HepG2 (cell line): Measurements from ENCODE around the gene DCTN1. TPM values are rescaled to one million over a fixed set of nuclear protein-coding genes. Genes with fewer than 3 reads are reported as not detected.

Experiments
- HNF4A ChIP-seq: sonication (generic); formaldehyde crosslinking; IDR thresholded peaks from 2 replicates; pipeline ENCODE4 v1.4.0; 2020; ENCODE audit warnings: missing genetic modification reagents
- HNRNPL ChIP-seq: fragments of 200-400 bp; formaldehyde crosslinking; IDR thresholded peaks from 2 replicates; pipeline ENCODE4 v1.6.1; 2017; ENCODE audit warnings: mild to moderate bottlenecking, low read depth, low read length
- MYNN ChIP-seq: sonication (generic); formaldehyde crosslinking; IDR thresholded peaks from 2 replicates; pipeline ENCODE4 v1.4.0; 2020; ENCODE audit warnings: mild to moderate bottlenecking, low read depth, missing genetic modification reagents
- POLR2AphosphoS2 ChIP-seq: IDR thresholded peaks from 2 replicates; pipeline ENCODE4 v1.6.1; 2011; ENCODE audit warnings: low read depth, low read length, improper control_type of control experiment
- RARG ChIP-seq: sonication (generic); formaldehyde crosslinking; IDR thresholded peaks from 2 replicates; pipeline ENCODE4 v1.4.0; 2020; ENCODE audit warnings: low read depth, mild to moderate bottlenecking, missing genetic modification reagents
- SATB2 ChIP-seq: sonication (generic); formaldehyde crosslinking; IDR thresholded peaks from 2 replicates; pipeline ENCODE4 v1.5.0; 2020; ENCODE audit warnings: missing genetic modification reagents
- U2AF2 ChIP-seq: fragments of 200-400 bp; formaldehyde crosslinking; IDR thresholded peaks from 2 replicates; pipeline ENCODE4 v1.6.1; 2017; ENCODE audit warnings: low read depth, mild to moderate bottlenecking, low read length
- ZC3H13 ChIP-seq: sonication (generic); formaldehyde crosslinking; IDR thresholded peaks from 2 replicates; pipeline ENCODE4 v1.8.1; 2023; ENCODE audit warnings: mild to moderate bottlenecking, missing genetic modification reagents, moderate library complexity
- ZFP36L2 ChIP-seq: sonication (generic); formaldehyde crosslinking; IDR thresholded peaks from 2 replicates; pipeline ENCODE4 v1.4.0; 2020; ENCODE audit warnings: missing genetic modification reagents
- ZNF441 ChIP-seq: sonication (generic); formaldehyde crosslinking; IDR thresholded peaks from 2 replicates; pipeline ENCODE4 v1.7.0; 2021; ENCODE audit warnings: missing genetic modification reagents, borderline replicate concordance
- ZNF552 ChIP-seq: sonication (generic); formaldehyde crosslinking; IDR thresholded peaks from 2 replicates; pipeline ENCODE4 v1.9.0; 2022; ENCODE audit warnings: missing genetic modification reagents, mild to moderate bottlenecking, borderline replicate concordance
- ZNF577 ChIP-seq: sonication (generic); formaldehyde crosslinking; IDR thresholded peaks from 2 replicates; pipeline ENCODE4 v1.4.0; 2020; ENCODE audit warnings: mild to moderate bottlenecking, low read depth, missing genetic modification reagents, borderline replicate concordance
- ZNF850 ChIP-seq: sonication (generic); formaldehyde crosslinking; conservative IDR thresholded peaks from 2 replicates; pipeline ENCODE4 v1.9.0; 2021; ENCODE audit warnings: mild to moderate bottlenecking, missing genetic modification reagents
- ZSCAN9 ChIP-seq: IDR thresholded peaks from 2 replicates; pipeline ENCODE4 v1.6.1; 2016; ENCODE audit warnings: borderline replicate concordance
- polyA plus RNA-seq, 8 experiments: library from polyadenylated mRNA; depleted of rRNA in 3 of 8; stranded (reverse) in 7 of 8; unstranded in 1 of 8; fragments of >200 nt; fragmentation: Illumina TruSeq in 4 of 8; extraction: Trizol in 4 of 8; gene quantifications; 2 replicates each; pipeline versions ENCODE4 v1.2.1 to v1.2.3, GENCODE V29; 2011 to 2016; ENCODE audit warnings: low read depth in 4 of 8, missing spikeins in 1 of 8, mixed read lengths in 1 of 8; ENCODE audit not compliant: insufficient read depth in 1 of 8
- total RNA-seq, 5 experiments: library from RNA; depleted of rRNA; stranded (reverse); fragments of >200 nt; fragmentation: Illumina TruSeq; extraction: Trizol; gene quantifications; 2 replicates each; pipeline ENCODE4 v1.2.3, GENCODE V29; 2016; ENCODE audit warnings: low read depth in 1 of 5
- TF ChIP-seq, protein P1 (sequence below): fragments of 450-650 bp; IDR thresholded peaks from 2 replicates; pipeline ENCODE4 v1.6.1; 2017; ENCODE audit warnings: mild to moderate bottlenecking
- TF ChIP-seq, protein P2 (sequence below): sonication (generic); formaldehyde crosslinking; conservative IDR thresholded peaks from 2 replicates; pipeline ENCODE4 v1.8.0; 2022; ENCODE audit warnings: missing genetic modification reagents
- TF ChIP-seq, protein P3 (sequence below): sonication (generic); formaldehyde crosslinking; IDR thresholded peaks from 2 replicates; pipeline ENCODE4 v1.4.0; 2020; ENCODE audit warnings: mild to moderate bottlenecking, missing genetic modification reagents
- TF ChIP-seq, protein P4 (sequence below): sonication (generic); formaldehyde crosslinking; IDR thresholded peaks from 2 replicates; pipeline ENCODE4 v1.5.0; 2020; ENCODE audit warnings: missing genetic modification reagents
- TF ChIP-seq, protein P5 (sequence below): sonication (generic); formaldehyde crosslinking; IDR thresholded peaks from 2 replicates; pipeline ENCODE4 v1.8.1; 2023; ENCODE audit warnings: mild to moderate bottlenecking, inconsistent platforms, moderate library complexity, missing genetic modification reagents, borderline replicate concordance
- TF ChIP-seq, protein P6 (sequence below): sonication (generic); formaldehyde crosslinking; IDR thresholded peaks from 2 replicates; pipeline ENCODE4 v1.4.0; 2020; ENCODE audit warnings: missing genetic modification reagents

Gene DCTN1
- total and polyA plus RNA-seq, 2 of the 13 experiments (the other 11 are each of a cell fraction or from before 2014, with no cell fraction given), result 73.2 to 122 TPM

DNA sequence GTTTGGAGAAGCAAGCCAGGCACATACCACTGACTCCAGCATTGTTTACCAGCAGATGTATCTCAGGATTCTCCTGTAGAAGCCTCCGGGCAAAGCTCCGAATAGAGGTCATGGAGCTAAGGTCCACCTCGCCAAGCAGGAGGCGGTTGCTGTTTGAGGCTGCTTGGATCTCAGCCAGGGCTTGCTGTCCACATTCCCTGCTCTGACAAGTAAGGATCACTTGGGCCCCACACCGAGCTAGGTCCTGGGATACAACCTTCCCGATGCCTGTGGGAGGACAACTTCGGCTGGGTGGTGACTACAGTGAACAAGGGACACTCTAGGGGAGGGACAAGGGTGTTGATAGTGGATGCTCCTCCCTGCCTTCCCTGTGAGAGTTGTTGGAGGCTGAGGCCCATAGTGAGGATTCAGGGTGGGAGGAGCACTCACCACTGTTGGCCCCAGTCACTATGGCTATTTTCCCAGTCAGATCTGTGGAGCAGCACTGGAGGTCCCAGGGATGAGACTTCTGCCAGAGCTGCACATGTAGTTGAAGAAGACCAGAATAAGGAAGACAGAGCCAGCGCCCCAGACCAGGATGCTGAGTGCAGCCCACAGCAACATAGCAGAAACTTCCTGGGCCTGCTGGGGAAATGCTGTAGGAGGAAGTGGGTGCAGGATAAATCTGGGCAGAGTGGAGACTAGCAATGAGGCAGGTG is 33.0 kb upstream of the DCTN1 start (continued):
- TF ChIP-seq, protein P1, sequence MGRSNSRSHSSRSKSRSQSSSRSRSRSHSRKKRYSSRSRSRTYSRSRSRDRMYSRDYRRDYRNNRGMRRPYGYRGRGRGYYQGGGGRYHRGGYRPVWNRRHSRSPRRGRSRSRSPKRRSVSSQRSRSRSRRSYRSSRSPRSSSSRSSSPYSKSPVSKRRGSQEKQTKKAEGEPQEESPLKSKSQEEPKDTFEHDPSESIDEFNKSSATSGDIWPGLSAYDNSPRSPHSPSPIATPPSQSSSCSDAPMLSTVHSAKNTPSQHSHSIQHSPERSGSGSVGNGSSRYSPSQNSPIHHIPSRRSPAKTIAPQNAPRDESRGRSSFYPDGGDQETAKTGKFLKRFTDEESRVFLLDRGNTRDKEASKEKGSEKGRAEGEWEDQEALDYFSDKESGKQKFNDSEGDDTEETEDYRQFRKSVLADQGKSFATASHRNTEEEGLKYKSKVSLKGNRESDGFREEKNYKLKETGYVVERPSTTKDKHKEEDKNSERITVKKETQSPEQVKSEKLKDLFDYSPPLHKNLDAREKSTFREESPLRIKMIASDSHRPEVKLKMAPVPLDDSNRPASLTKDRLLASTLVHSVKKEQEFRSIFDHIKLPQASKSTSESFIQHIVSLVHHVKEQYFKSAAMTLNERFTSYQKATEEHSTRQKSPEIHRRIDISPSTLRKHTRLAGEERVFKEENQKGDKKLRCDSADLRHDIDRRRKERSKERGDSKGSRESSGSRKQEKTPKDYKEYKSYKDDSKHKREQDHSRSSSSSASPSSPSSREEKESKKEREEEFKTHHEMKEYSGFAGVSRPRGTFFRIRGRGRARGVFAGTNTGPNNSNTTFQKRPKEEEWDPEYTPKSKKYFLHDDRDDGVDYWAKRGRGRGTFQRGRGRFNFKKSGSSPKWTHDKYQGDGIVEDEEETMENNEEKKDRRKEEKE, result no peak
- TF ChIP-seq ZNF552 (CRISPR knock-in tag) (no peak), SATB2 (CRISPR knock-in tag) (no peak), ZC3H13 (CRISPR knock-in tag) (no peak), ZNF441 (no peak), HNRNPL (no peak), ZFP36L2 (CRISPR knock-in tag) (no peak), U2AF2 (no peak), MYNN (CRISPR knock-in tag) (no peak), ZNF850 (CRISPR knock-in tag) (no peak), ZSCAN9 (CRISPR knock-in tag) (peak; percentile 46; the same call in 1 of the 2 replicates), RARG (CRISPR knock-in tag) (no peak), HNF4A (peak; percentile 76), ZNF577 (CRISPR knock-in tag) (no peak), POLR2AphosphoS2 (no peak)
- TF ChIP-seq, protein P2, sequence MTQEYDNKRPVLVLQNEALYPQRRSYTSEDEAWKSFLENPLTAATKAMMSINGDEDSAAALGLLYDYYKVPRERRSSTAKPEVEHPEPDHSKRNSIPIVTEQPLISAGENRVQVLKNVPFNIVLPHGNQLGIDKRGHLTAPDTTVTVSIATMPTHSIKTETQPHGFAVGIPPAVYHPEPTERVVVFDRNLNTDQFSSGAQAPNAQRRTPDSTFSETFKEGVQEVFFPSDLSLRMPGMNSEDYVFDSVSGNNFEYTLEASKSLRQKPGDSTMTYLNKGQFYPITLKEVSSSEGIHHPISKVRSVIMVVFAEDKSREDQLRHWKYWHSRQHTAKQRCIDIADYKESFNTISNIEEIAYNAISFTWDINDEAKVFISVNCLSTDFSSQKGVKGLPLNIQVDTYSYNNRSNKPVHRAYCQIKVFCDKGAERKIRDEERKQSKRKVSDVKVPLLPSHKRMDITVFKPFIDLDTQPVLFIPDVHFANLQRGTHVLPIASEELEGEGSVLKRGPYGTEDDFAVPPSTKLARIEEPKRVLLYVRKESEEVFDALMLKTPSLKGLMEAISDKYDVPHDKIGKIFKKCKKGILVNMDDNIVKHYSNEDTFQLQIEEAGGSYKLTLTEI (CRISPR knock-in tag), result no peak
- TF ChIP-seq, protein P3, sequence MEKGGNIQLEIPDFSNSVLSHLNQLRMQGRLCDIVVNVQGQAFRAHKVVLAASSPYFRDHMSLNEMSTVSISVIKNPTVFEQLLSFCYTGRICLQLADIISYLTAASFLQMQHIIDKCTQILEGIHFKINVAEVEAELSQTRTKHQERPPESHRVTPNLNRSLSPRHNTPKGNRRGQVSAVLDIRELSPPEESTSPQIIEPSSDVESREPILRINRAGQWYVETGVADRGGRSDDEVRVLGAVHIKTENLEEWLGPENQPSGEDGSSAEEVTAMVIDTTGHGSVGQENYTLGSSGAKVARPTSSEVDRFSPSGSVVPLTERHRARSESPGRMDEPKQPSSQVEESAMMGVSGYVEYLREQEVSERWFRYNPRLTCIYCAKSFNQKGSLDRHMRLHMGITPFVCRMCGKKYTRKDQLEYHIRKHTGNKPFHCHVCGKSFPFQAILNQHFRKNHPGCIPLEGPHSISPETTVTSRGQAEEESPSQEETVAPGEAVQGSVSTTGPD (CRISPR knock-in tag), result no peak
- TF ChIP-seq, protein P4, sequence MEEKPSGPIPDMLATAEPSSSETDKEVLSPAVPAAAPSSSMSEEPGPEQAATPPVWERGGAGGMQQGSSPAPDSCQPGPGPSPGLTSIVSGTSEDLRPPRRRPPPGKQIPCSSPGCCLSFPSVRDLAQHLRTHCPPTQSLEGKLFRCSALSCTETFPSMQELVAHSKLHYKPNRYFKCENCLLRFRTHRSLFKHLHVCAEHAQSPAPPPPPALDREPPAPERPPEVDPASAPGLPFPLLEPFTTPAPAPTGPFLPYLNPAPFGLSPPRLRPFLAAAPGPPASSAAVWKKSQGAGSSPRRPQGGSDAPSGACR (CRISPR knock-in tag), result no peak
- TF ChIP-seq, protein P5, sequence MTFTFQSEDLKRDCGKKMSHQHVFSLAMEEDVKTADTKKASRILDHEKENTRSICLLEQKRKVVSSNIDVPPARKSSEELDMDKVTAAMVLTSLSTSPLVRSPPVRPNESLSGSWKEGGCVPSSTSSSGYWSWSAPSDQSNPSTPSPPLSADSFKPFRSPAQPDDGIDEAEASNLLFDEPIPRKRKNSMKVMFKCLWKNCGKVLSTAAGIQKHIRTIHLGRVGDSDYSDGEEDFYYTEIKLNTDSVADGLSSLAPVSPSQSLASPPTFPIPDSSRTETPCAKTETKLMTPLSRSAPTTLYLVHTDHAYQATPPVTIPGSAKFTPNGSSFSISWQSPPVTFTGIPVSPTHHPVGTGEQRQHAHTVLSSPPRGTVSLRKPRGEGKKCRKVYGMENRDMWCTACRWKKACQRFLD, result no peak
- TF ChIP-seq, protein P6, sequence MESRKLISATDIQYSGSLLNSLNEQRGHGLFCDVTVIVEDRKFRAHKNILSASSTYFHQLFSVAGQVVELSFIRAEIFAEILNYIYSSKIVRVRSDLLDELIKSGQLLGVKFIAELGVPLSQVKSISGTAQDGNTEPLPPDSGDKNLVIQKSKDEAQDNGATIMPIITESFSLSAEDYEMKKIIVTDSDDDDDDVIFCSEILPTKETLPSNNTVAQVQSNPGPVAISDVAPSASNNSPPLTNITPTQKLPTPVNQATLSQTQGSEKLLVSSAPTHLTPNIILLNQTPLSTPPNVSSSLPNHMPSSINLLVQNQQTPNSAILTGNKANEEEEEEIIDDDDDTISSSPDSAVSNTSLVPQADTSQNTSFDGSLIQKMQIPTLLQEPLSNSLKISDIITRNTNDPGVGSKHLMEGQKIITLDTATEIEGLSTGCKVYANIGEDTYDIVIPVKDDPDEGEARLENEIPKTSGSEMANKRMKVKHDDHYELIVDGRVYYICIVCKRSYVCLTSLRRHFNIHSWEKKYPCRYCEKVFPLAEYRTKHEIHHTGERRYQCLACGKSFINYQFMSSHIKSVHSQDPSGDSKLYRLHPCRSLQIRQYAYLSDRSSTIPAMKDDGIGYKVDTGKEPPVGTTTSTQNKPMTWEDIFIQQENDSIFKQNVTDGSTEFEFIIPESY (CRISPR knock-in tag), result no peak
